ENCODE data around the gene CPB2.

CPB2 gene

GRCh38 chr13:46126552-46127357 is 21.9 kb upstream of the CPB2 start:
- peak; percentile 88 for TF ChIP-seq CTCF (IDR thresholded peaks at IDR 0.05; ENCODE audit: low read depth, low read length)
- H3K4me3 ChIP-seq (ENCODE audit: low read depth, low read length): no peak overlapping the region

GRCh38 chr13:46126056-46126455 is 21.2 kb upstream of the CPB2 start:
- no peak overlapping the region for H3K4me3 ChIP-seq (ENCODE audit: low read depth, low read length)
- no peak for TF ChIP-seq CTCF (IDR thresholded peaks at IDR 0.05; ENCODE audit: low read depth, low read length)

- no peak for TF ChIP-seq CTCF (IDR thresholded peaks at IDR 0.05; ENCODE audit: low read depth, low read length)
- H3K4me3 ChIP-seq (ENCODE audit: low read depth, low read length): no peak overlapping the region
These were observed 20.4 kb upstream of the CPB2 start for GRCh38 chr13:46124967-46125933.

- no peak overlapping the region for H3K4me3 ChIP-seq (ENCODE audit: low read depth, low read length)
These were observed 19.7 kb upstream of the CPB2 start for GRCh38 chr13:46124531-46124966.

GRCh38 chr13:46122304-46122703 is 17.5 kb upstream of the CPB2 start:
- no peak overlapping the region for H3K4me3 ChIP-seq (ENCODE audit: low read depth, low read length)
- TF ChIP-seq CTCF (IDR thresholded peaks at IDR 0.05; ENCODE audit: low read depth, low read length): no peak

More at GRCh38 chr13:46124531-46124966, 19.7 kb upstream of the CPB2 start:
- no peak for TF ChIP-seq CTCF (IDR thresholded peaks at IDR 0.05; ENCODE audit: low read depth, low read length)

- no peak for TF ChIP-seq CTCF (IDR thresholded peaks at IDR 0.05; ENCODE audit: low read depth, low read length)
- no peak overlapping the region for H3K4me3 ChIP-seq (ENCODE audit: low read depth, low read length)
These were observed 16.8 kb upstream of the CPB2 start for GRCh38 chr13:46121597-46122163.
